Activated T-helper 1 cell treated with Interleukin-2 at 50 U/mL for 16 hours (primary cell): ENCODE results near the gene REXO1.

Experiments
- DNase-seq: peaks from one replicate; pipeline ENCODE4 v3.0.0-alpha.2; 2020; ENCODE audit warnings: low read depth

The REXO1 gene

DNA sequence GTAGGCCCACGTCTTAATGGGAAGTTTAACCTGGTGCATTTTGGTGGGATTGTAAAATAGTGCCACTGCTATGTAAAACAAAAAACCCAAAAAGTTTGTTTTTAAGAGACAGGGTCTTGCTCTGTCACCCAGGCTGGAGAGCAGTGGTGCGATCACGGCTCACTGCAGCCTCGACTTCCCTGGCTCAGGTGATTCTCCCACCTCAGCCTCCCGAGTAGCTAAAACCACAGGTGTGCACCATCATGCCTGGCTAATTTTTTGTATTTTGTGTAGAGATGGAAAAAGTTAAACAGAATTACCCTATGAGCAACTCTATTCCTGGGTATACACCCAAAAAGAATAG is 820 bp upstream of the REXO1 start:
- no peak for DNase-seq

DNA sequence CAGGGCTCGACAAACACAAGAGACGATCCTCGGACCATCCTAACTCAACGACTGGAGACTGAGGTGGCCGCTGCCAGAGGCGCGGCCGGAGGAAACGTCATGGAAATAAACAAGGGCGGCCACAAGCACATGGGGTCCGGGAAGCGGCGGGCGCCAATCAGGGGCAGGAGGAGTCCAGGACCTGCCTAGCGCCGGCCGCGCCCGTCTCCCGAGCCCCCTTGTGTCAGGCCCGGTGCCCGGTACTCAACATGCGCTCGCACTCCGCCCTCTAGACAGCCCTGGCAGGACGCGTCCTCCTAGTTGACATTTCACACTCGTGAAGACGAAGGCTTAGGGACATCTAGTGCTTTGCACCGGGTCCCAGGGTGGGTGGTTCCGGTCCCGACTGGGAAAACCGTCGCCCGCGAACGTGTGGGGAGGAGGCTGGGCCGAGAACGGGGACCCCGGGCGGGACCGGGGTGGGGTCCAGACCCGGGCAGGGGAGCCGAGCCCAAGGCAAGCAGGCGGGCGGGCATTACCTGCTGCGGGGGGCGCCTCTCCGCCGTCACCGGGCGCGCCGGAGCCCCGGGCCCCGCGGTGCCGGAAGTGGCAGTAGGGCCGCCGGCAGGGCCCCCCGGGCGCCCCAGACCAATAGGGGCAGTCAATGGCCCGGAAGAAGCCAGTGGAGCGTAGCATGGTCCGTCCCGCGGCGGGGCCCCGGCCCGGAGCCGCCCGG is 442 bp downstream of the REXO1 start:
- DNase-seq = no peak

DNA sequence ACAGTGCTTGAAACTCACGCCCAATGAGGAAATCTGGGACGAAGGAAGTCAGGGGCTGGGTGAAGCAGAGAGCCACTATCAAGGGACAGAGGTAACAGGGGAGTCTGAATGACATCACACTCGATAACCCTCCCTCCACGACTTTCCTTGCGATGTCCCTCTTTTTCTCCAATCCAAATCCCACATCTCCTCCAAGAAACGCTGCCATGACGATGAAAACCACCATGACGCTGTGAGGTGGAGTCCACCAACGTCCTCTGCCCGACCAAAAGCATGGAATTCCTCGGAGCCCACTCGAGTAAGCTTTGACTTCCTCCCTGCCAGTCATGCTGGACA is 967 bp downstream of the REXO1 start:
- DNase-seq = no peak

DNA sequence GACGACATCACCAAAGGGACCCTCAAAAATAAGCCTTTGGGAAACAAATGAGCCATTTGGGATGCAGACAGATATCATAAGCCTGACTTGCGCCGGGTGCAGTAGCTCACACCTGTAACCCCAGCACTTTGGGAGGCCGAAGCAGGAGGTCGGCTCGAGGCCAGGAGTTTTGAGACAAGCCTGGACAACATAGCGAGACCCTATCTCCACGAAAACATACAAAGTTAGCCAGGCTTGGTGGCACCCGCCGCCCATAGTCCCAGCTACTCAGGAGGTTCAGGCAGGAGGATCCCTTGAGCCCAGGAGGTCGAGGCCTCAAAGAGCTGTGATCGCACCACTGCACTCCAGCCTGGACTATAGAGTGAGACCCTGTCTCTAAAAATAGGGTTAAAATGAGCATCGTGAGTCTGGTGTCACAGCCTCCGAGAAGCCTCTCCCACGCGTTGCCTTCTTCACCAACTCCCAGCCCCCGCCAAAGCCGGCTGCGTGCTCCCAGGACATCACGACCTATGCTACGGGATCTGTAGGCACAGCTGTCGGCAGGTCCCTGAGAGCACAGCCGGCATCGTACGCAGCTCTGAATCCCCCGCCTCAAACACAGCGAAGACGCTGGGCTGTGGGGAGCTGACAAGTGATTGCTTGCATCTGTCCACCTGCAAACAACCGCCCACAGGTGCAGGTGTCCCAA is 1.6 kb downstream of the REXO1 start:
- no peak for DNase-seq

DNA sequence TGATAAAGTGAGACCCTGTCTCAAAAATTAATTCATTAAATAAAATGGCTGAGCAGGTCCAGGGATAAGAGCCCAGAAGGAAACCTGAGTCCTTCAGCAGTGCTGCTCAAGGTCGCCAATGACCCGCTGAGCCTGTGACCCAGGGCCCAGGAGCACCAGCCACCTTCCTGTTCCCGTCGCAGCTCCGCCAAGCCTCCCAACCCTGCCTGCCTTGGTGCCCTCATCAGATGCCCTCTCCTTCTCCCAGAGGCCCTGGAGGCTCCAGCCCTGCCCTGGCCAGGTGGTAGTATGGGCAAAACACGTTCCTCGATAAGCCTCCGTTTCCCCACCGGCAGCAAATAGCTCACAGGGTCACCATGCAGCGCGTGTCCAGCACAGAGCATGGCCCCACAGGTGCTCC is 2.6 kb downstream of the REXO1 start:
- no peak for DNase-seq

DNA sequence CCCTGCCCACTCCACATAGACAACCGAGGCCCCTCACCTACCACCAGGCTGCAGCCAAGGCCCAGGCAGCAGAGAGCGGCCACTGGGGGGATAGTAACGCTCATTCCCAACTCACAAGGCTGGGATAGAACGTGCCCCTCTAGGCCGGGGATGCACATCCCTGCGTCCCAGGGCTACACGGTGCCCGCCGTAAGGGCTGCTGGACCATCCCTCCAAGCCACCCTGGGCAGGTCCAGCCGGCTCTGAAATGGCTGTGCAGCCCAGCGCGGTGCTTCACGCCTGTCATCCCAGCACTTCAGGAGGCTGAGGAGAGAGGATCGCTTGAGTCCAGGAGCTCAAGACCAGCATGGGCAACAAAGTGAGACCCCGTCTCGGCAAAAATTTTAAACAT is 3.2 kb downstream of the REXO1 start:
- DNase-seq = no peak

DNA sequence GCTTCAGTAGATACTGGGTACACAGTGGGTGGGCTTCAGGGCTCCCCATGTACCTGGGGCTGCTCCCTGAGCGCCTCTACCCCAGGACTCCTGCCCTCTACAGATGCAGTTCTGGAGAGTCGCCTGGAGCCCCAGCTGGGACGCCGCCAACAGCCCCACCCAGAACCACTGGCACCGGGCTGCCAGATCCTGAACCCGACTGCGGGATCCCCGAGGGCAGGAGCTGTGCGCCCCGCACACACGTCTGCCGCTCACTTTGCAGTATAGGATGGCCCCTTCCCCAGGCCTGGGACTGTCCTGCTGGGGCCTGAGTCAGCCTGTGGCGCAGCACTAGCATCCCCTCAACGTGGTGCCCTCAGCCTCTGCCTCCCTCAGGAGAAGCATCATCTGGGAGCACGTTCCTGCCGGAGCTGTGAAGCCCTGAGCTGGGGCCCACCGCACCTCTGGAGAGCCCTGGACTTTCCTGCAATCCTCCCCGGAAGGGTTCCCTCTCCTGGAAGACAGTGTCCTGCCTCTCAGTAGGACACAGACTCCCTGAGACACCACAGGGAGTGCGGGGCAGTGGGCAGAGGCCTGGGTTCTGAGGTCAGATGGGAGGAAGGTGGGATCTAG is 3.7 kb downstream of the REXO1 start:
- no peak for DNase-seq

DNA sequence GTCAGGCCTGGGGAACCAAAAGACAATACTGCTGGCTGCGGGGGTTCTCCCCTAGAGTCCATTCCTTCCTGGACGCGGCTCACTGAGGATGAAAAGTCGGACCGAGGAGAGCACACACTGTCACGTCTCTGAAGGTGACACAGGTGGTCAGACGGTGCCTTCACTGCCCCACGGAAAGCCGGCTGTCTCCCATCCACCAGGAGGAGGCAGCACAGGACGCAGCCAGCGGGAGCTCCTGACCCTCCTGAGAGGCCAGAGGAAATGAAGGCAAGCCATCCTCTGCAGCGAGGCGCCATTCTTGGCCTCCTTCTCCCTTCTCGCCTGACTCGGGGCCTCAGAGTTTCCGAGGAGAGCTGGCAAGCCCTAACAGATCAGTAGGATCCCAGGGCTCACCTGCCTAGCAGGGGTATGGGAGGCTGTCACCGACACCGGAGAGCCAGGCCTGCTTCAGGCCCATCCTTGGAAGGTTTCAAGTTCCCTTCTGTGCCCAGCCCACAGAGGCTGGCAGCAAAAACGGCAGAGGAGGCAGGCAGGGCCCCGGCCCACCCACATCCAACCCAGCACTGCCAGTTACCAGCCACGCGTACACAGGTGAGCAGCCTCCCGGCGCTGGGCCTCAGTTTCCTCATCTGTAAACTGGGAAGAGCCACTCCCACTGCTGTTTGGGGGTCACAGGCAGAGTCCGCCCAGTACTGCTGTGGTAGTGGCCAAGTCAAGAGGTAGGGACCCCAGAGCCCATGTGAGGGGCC is 4.5 kb downstream of the REXO1 start:
- DNase-seq = no peak

DNA sequence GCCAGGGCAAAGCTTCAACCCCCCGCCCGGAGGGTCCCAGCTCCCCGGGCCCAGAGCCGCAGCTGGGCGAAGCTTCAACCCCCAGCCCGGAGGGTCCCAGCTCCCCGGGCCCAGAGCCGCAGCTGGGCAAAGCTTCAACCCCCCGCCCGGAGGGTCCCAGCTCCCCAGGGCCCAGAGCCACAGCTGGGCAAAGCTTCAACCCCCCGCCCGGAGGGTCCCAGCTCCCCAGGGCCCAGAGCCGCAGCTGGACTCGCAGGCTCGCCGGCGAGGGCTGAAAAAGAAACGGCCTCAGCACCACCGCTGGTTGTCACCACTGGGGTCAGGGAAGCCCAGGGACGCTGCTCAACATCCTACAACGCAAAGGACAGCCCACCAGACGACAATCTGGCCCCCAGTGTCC is 5.2 kb downstream of the REXO1 start:
- no peak for DNase-seq

DNA sequence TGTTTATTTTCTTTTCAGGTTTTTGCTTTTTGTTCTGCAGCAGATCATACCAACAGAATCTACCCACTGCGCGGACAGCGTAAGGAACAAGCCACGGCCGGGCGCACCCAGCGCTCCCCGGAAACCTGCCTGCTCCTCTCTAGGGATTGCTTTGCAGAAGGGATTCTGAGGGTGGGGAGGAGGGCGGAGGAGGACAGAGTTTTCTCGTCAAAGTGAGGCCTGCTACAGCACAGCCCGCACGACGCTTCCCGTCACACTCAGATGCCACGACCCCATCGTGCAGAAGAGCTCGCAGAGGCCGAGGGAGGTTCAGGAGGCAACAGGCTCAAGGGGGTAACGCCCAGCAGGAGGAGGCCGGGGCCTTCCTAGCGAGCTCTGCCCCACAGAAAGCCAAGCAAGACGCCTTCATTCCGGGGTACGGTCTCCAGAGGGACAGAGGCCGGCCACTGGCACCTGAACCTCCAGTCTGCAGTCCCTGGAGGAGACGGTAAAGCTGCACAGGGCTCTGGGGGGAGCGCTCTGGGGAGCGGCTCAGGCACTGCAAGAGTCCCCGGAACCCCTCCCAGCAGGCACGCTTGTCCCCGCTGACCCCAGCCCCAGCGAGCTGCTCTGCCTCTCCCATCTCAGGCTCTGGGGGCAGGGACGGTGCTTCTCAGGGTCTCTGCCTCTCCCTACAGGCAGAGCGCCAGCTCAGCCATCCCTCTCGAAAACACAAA is 6.9 kb downstream of the REXO1 start:
- DNase-seq = no peak

DNA sequence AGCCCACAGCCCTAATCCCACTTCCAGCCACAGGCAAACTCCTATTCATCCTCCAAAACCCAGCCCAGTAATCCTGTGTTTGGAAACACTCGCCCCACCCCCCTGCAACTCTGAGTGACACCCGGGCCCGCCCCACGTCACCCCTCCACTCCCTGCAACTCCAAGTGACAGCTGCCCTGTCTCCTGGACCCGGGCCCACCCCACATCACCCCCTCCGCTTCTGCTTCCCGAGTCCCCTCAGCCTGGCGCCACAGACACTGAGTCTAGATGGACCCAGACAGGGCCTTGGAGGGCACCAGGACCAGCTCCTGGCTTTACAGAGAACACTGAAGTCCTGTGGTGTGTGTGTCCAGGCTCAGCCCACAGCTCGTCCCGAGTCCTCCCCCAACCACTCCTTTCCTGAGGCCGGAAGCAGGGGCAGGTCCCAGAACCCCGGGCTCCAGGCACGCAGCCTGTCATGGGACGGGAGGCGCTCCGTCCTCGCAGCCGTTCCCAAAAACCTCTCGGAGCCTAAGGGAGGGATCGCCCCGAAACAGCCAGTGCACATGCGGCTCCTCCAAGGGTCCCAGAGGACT is 7.7 kb downstream of the REXO1 start:
- DNase-seq = no peak

DNA sequence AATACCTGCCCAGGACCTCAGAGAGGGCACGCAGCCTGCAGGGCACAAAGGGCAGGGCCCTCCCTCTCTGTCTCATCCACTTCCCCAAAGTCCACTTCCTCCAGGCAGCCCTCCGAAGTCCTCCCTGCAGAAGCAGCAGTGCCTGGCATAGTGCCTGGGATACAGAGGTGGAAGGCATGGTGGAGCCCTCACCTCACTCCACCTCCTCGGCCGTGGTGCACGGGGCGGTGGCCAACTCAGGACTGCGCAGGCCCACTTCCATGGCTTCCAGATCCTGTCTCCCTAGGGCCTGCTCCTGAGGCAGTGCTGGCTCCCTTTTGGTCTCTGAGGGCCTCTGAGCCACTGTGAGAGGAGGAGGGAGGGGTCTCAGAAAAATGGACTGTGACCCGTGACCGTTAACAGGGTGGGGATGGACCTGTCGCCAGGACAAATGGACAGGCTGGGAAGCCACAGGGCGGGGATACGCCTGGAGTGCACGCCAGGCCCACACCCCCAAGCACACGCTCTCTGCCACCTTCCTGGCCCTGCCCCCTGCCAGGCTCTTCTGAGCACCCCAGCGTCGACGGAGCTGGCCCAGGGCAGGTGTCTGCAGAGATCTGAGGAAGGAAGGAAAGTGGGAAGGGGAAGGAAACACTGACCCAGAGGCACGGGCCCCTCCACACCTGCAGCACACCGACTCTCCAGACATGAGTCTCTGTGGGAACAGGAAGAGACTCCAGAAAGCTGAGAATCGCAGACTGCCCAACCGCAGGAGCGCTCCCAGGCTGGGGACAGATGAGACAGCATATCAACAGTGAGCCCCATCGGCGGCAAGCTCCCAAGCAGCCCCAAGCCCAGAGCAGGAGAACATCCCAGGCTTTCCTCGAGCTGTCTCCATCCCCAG is 8.4 kb downstream of the REXO1 start:
- no peak for DNase-seq

DNA sequence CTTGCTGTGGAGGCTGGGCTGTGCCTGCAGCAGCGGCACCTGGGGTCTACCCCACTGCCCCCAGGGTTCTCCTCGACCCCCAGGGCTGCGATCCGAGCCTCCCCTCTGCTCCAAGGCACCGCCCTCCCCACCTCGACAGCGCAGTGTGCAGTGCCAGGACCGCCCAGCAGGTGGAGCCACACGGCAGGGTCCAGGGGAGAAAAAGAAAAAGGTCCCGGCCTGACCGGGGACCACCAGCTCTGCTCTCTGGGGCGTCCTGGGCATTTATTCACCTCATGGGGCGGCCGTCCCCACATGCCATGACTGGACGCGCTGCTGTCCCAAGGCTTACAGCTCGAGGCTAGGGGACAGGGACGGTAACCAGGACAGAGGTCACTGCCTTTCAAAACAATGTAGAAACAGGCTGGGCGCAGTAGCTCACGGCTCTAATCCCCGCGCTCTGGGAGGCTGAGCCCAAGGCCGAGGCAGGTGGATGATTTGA is 10.6 kb downstream of the REXO1 start:
- DNase-seq = no peak

DNA sequence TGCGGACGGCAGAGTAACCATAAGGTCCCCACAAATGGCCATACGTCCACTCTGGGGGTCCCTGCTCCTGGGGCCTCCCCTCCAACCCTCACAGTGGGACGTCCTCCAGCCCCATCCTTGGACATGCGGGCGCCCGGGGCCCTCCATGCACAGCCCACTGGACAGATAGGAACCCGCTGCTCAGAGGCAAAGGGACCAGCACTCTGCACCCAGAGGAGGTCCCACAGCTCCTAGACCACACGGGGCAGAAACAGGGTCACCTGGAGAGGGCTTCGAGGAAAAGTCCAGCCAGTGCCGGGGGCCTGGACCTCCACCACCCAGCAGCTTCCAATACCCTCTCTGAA is 11.1 kb downstream of the REXO1 start:
- DNase-seq = no peak

DNA sequence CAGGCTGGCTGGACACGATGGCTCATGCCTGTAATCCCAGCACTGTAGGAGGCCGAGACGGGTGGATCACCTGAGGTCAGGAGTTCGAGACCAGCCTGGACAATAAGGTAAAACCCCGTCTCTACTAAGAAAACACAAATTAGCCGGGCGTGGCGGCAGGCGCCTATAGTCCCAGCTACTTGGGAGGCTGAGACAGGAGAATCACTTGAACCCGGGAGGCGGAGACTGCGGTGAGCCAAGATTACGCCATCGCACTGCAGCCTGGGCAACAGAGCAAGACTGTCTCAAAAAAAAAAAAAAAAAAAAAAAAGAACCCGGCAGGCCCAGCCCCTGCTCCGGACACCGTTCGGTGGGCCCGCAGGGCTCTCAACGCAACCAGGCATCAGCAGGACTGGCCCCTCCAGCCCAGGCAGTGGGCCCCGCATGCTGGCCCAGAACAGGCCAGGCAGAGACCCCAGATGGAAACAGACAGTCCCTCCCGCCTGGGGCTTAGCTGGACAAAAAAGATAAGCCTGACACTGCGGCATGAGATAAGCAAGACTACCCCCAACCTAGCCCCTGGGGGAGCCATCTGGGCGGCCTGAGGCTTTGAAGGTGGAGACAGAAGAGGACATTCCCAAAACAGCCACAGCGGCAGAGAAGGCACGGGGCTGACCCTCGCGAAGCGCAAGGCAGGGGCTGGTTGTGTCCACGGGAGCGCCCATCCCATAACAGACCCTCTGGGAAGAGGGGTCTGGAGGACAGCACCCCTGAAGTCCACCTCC is 11.6 kb downstream of the REXO1 start:
- no peak for DNase-seq

DNA sequence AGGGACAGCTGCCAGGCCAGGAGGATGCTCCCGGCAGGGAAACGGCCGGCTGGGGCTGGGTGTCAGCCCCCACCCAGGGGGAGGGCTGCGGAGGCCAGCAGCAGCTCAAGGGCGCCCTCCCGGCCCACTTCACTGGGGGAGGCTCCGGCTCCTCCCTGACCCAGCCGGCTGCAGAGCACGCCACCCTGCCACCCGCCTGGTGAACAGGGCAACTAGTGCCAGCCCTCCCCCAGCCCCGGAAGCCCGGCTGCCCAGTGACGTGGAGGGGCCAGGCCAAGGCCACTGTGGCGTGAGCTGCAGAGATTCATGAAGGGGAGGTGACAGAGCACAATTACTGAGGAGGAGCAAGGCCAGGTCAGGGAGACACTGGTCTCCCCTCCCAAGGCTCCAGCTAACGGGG is 14.7 kb downstream of the REXO1 start:
- no peak for DNase-seq

DNA sequence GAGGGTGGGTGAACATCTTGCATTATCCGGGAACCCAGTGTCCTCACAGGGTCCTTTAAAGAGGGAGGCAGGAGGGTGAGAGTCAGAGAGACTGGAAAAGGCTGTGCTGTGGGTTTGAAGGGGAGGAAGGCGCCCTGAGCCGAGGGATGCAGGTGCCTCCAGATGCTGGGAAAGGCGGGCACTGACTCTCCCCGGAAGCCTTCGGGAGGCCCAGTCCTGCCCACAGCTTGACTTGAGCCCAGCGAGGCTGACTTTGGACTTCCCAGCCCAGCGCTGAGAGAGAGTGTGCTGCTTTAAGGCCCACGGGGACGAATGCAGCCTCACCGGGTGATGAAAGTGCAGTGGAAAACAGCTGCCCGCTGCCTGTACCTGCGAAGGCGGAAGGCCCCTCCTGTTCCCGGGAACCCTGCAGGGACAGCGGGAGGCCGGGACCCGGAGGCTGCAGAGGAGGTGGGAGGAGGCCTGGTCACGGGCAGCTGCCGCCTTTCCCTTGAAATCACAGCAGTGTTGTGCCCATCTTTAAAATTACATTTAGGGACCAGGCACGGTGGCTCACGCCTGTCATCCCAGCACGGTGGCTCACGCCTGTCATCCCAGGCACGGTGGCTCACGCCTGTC is 16.1 kb downstream of the REXO1 start:
- DNase-seq = no peak

DNA sequence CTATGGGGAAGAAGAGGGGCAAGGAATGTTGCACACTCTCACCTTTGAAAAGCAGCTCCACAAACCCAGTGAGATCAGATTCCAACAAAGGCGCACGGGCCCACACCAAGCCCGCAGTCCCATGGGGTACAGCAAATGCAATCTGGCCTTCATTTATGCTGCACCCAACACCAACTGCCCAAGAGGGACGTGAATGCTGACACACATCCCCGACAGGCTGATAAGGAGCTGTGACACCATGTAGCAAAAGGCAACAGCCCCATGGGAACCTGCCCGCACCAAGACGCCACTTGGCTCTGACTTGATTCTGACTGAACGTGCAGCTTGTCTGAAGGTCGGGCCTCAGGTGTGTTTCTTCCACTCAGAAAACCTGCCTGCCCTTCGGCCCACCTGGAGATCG is 17.3 kb downstream of the REXO1 start:
- no peak for DNase-seq

DNA sequence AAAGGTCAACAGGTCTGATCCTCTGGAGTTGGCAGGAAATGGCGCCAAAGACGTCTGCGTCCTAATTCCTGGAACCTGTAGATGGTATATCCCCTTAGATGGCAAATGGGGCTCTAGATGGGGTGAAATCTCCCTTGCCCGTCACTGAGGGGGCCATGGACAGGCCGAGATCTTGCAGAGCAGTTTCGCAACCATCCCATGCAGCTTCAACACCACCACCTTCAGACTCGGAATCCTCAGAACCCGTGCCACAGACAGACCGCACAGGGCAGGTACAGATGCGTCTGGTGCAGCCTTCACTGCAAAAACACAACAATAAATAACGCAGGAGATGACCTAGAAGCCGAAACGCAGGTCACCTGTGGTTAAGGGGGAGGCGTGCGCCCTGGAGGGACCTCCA is 17.7 kb downstream of the REXO1 start:
- DNase-seq = no peak

DNA sequence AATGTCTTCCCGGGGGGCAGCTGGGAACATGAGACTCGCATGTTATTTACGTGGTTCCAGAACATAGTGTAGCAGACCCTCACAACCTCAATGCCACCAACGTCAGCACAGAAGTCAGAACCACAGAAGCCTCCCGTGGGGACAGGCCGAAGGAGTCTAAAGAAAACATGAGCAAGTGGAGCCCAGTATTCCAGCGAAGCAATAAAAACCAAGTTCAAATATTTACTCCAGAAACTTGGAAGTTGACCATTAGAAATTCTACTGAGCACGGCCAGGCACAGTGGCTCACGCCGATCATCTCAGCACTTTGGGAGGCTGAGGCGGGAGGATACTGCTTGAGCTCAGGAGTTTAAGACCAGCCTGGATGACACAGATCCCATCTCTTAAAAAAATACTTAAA is 18.3 kb downstream of the REXO1 start:
- no peak for DNase-seq
